Testis (tissue), 2 donors: ENCODE data around the gene TLE3.

Experiments
- CTCF ChIP-seq, 3 experiments: fragments of 450-650 bp in 2 of 3; fragments of 200-600 bp in 1 of 3; sonication (generic) in 1 of 3; IDR thresholded peaks; one replicate each; pipeline ENCODE4 v1.5.1; 2016 to 2019; ENCODE audit warnings: antibody characterized with exemption in 3 of 3, mild to moderate bottlenecking in 2 of 3, moderate library complexity in 1 of 3
- POLR2A ChIP-seq: fragments of 450-650 bp; IDR thresholded peaks from one replicate; pipeline ENCODE4 v1.6.1; 2017; ENCODE audit warnings: antibody characterized with exemption, mild to moderate bottlenecking, moderate library complexity

GRCh38 chr15:70083946-70084345 is 13.8 kb downstream of the TLE3 start:
- TF ChIP-seq POLR2A (no peak), CTCF (IDR thresholded peaks at IDR 0.05) (no peak)
